HL-60 (cell line): Measurements from ENCODE around the gene PRND.
A peak's percentile ranks its signal among the peaks of the same experiment; 100 is the strongest.
"Not testable (repeated sequence)": the region's sequence is repeated elsewhere in the genome, so short reads cannot be mapped to it uniquely, and the experiment has no call there.

Experiments used
- DNase-seq, 2 experiments: peaks; one replicate each; pipeline ENCODE4 v3.0.0-alpha.2; 2010 to 2020; ENCODE audit warnings: low read depth in 1 of 2, low spot score in 1 of 2
- H3K27ac ChIP-seq: fragments of 250-450 bp; sonication (Bioruptor Pico); replicated peaks from 2 replicates; pipeline ENCODE4 v1.5.1; 2020; ENCODE audit warnings: mild to moderate bottlenecking, moderate library complexity
- H3K27me3 ChIP-seq: fragments of 250-450 bp; sonication (Bioruptor Pico); 2 replicates; pipeline ENCODE4 v1.5.1; 2021; ENCODE audit warnings: mild to moderate bottlenecking, moderate library complexity; ENCODE audit not compliant: insufficient read depth, poor library complexity, severe bottlenecking
- H3K4me3 ChIP-seq: replicated peaks from 2 replicates; pipeline ENCODE4 v1.5.1; 2011; ENCODE audit warnings: mild to moderate bottlenecking, control low read depth, low read length; ENCODE audit not compliant: insufficient read depth
- GABPA ChIP-seq: IDR thresholded peaks from 2 replicates; pipeline ENCODE4 v1.6.1; 2012; ENCODE audit warnings: low read depth
- POLR2AphosphoS5 ChIP-seq: IDR thresholded peaks from 2 replicates; pipeline ENCODE4 v1.6.1; 2012; ENCODE audit warnings: low read depth
- SPI1 ChIP-seq: IDR thresholded peaks from 2 replicates; pipeline ENCODE4 v1.6.1; 2012; ENCODE audit warnings: low read depth, mild to moderate bottlenecking, borderline replicate concordance
- TF ChIP-seq, protein P1 (sequence below): IDR thresholded peaks from 2 replicates; pipeline ENCODE4 v1.6.1; 2012; ENCODE audit warnings: low read depth; ENCODE audit not compliant: insufficient replicate concordance
- TF ChIP-seq, protein P2 (sequence below): IDR thresholded peaks from one replicate; pipeline ENCODE4 v1.5.1; 2011; ENCODE audit warnings: low read length, control low read depth, inconsistent platforms; ENCODE audit not compliant: insufficient read depth

Gene PRND

DNA sequence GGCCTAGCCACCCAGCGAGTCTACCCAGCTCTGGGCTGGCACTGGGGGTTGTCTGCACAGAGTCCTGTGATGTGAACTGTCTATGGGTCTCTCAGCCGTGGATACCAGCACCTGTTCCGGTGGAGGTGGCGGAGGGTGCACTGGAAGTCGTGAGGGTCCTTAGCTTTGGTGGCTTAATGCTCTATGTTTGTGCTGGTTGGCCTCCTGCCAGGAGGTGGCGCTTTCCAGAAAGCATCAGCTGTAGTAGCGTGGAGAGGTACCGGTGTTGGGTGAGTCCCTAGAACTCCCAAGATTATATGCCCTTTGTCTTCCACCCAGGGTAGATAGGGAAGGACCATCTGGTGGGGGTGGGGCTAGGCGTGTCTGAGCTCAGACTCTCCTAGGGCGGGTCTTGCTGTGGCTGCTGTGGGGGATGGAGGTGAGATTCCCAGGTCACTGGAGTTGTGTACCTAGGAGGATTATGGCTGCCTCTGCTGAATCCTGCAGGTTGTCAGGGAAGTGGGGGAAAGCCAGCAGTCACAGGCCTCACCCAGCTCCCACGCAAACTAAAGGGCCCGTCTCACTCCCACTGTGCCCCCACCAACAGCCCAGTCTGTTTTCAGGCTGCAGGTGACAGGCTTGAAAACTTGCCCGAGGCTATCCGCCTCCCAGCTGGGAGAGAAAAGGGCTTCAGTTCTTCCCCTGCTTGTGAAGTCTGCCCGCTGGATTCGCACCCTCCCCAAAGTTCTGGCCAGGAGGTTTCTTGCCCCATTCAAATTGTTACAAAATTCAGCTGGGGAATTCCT, 37.6 kb downstream of the PRND start:
- not testable (repeated sequence) for H3K27ac ChIP-seq, H3K4me3 ChIP-seq, H3K27me3 ChIP-seq
- peak in 1 of 2 experiments; percentile 47 for DNase-seq

DNA sequence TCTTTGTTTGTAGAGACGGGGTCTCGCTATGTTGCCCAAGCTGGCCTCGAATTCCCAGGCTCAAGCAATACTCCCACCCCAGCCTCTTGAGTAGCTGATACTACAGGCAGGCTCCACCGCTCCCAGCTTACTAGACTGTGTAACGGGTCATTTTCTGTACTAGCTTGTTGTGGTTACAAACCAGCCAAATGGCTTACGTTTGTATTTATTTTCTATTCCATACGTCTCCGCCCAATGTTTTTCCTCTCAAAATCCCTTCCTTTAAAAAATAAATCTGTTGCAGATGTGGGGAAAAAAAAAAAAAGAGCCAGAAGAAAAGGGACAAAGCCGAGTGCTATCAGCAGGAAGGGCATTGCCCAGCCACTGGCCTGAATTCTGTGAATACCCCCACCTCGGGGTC, 41.6 kb downstream of the PRND start:
- no peaks in the 10 kb centered on the region for H3K27me3 ChIP-seq
- no peak overlapping the region for H3K4me3 ChIP-seq
- TF ChIP-seq, protein P1, sequence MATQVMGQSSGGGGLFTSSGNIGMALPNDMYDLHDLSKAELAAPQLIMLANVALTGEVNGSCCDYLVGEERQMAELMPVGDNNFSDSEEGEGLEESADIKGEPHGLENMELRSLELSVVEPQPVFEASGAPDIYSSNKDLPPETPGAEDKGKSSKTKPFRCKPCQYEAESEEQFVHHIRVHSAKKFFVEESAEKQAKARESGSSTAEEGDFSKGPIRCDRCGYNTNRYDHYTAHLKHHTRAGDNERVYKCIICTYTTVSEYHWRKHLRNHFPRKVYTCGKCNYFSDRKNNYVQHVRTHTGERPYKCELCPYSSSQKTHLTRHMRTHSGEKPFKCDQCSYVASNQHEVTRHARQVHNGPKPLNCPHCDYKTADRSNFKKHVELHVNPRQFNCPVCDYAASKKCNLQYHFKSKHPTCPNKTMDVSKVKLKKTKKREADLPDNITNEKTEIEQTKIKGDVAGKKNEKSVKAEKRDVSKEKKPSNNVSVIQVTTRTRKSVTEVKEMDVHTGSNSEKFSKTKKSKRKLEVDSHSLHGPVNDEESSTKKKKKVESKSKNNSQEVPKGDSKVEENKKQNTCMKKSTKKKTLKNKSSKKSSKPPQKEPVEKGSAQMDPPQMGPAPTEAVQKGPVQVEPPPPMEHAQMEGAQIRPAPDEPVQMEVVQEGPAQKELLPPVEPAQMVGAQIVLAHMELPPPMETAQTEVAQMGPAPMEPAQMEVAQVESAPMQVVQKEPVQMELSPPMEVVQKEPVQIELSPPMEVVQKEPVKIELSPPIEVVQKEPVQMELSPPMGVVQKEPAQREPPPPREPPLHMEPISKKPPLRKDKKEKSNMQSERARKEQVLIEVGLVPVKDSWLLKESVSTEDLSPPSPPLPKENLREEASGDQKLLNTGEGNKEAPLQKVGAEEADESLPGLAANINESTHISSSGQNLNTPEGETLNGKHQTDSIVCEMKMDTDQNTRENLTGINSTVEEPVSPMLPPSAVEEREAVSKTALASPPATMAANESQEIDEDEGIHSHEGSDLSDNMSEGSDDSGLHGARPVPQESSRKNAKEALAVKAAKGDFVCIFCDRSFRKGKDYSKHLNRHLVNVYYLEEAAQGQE, result no peak
- no peak for TF ChIP-seq GABPA
- TF ChIP-seq POLR2AphosphoS5, result no peak
- TF ChIP-seq, protein P2, sequence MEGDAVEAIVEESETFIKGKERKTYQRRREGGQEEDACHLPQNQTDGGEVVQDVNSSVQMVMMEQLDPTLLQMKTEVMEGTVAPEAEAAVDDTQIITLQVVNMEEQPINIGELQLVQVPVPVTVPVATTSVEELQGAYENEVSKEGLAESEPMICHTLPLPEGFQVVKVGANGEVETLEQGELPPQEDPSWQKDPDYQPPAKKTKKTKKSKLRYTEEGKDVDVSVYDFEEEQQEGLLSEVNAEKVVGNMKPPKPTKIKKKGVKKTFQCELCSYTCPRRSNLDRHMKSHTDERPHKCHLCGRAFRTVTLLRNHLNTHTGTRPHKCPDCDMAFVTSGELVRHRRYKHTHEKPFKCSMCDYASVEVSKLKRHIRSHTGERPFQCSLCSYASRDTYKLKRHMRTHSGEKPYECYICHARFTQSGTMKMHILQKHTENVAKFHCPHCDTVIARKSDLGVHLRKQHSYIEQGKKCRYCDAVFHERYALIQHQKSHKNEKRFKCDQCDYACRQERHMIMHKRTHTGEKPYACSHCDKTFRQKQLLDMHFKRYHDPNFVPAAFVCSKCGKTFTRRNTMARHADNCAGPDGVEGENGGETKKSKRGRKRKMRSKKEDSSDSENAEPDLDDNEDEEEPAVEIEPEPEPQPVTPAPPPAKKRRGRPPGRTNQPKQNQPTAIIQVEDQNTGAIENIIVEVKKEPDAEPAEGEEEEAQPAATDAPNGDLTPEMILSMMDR, result no peak
- no peak for TF ChIP-seq SPI1
- no peak for DNase-seq
- no peak overlapping the region for H3K27ac ChIP-seq

DNA sequence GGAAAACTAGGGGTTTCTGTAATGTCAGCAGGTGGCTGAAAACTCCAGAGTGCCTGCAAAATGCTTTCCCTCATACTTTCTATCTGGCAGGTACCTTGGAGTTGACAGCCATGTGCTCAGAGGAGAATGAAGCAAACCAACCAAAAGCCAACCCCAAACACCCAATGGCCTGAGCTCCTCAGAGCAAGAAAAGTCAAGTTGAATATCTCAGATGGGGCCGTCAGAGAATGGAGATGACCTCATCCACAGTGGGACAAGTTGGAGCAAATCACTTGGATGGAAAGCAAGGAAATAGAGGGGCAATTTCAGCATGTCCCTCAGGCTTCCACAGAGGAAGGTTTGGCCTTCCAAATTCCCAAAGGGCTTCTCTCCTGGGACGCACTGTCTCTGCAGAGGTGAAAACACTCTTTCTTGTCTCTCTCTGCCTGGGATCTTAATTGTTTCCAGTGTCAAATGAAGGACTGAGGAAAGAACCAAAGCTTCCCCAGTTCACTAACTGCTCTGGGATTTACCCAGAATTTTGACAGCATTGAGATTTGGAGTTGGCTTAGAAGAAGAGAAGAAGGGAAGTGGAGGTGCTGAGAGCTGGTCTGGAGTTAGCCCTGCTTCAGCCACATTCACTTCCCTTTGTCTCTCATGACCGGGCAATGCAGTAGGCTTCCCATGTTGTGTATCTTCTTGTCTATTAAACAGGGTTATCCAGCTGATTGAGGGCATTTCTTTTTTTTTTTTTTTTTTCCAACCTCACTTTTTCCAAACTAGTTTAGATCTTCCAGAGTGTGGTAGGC, 42.2 kb downstream of the PRND start:
- DNase-seq, result peak in 1 of 2 experiments; percentile 59
- TF ChIP-seq SPI1 (peak; percentile 90), GABPA (no peak)
- TF ChIP-seq, protein P1, result no peak
- Histone ChIP-seq H3K4me3 (no peak overlapping the region), H3K27ac (no peak overlapping the region), H3K27me3 (no peaks in the 10 kb centered on the region)

DNA sequence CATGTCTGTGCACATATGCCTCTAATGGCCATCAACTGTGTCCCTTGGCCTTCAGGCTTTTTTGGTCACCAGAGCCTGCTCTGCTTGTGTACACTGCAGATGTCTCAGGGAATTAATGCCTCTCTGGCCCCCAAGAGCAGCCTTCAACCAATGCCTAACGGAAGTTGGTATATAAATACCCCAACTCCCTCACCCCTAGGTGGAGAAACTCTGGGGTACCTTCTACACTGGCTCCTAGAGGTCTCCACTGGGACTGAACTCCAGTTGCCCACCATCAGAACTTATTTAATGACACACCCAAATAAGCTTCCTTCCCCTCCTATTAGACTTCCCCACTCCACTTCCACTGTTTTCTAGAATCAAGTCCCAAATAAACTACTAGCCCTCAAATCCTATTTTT, 43.1 kb downstream of the PRND start:
- H3K27me3 ChIP-seq, result no peaks in the 10 kb centered on the region
- TF ChIP-seq, protein P1, result no peak
- TF ChIP-seq GABPA, result no peak
- no peak for TF ChIP-seq SPI1
- no peak for TF ChIP-seq POLR2AphosphoS5
- TF ChIP-seq, protein P2, result no peak
- DNase-seq, result no peak
- no peak overlapping the region for H3K4me3 ChIP-seq
- H3K27ac ChIP-seq, result no peak overlapping the region
